GM12874 (cell line): ENCODE results near the gene NR1H3.

Source experiments
- CTCF ChIP-seq: IDR thresholded peaks from 2 replicates; pipeline ENCODE4 v1.5.1; 2011; ENCODE audit warnings: low read depth, mild to moderate bottlenecking, control low read depth, low read length, moderate library complexity; ENCODE audit not compliant: insufficient read depth

Gene NR1H3

GRCh38 chr11:47271961-47272661, 14.3 kb downstream of the NR1H3 start:
- TF ChIP-seq CTCF, result no peak

- no peak for TF ChIP-seq CTCF
These were observed 14.9 kb downstream of the NR1H3 start for GRCh38 chr11:47272706-47273105.

GRCh38 chr11:47274495-47275235, 16.9 kb downstream of the NR1H3 start:
- TF ChIP-seq CTCF, result no peak

- TF ChIP-seq CTCF, result no peak
These were observed 19.1 kb downstream of the NR1H3 start for GRCh38 chr11:47276923-47277322.

GRCh38 chr11:47278058-47278457, 20.3 kb downstream of the NR1H3 start:
- TF ChIP-seq CTCF, result no peak

- TF ChIP-seq CTCF, result no peak
These were observed 21.0 kb downstream of the NR1H3 start for GRCh38 chr11:47278769-47279168.

- no peak for TF ChIP-seq CTCF
These were observed 22.3 kb downstream of the NR1H3 start for GRCh38 chr11:47280099-47280498.
